ENCODE results near the gene SEMA3F.
A peak's percentile ranks its signal among the peaks of the same experiment; 100 is the strongest.

Gene SEMA3F

GRCh38 chr3:50173685-50174516 is 18.8 kb downstream of the SEMA3F start:
- DNase-seq: peak; percentile 67

GRCh38 chr3:50174517-50174895 is 19.4 kb downstream of the SEMA3F start:
- DNase-seq: no peak

GRCh38 chr3:50174947-50175524 is 19.9 kb downstream of the SEMA3F start:
- DNase-seq: no peak

- DNase-seq: no peak
Observed at GRCh38 chr3:50177346-50177745, 22.2 kb downstream of the SEMA3F start.

GRCh38 chr3:50179710-50180109 is 24.6 kb downstream of the SEMA3F start:
- DNase-seq: no peak

- no peak for DNase-seq
Observed at GRCh38 chr3:50181985-50182384, 26.9 kb downstream of the SEMA3F start.

- DNase-seq: no peak
Observed at GRCh38 chr3:50182533-50183099, 27.5 kb downstream of the SEMA3F start.

GRCh38 chr3:50183755-50184154 is 28.6 kb downstream of the SEMA3F start:
- DNase-seq: no peak

GRCh38 chr3:50184242-50184978 is 29.3 kb downstream of the SEMA3F start:
- no peak for DNase-seq

GRCh38 chr3:50185230-50185629 is 30.1 kb downstream of the SEMA3F start:
- no peak for DNase-seq

- no peak for DNase-seq
Observed at GRCh38 chr3:50186096-50186495, 31.0 kb downstream of the SEMA3F start.

GRCh38 chr3:50187750-50188149 is 32.6 kb downstream of the SEMA3F start:
- DNase-seq: no peak

GRCh38 chr3:50189274-50189673 is 34.1 kb downstream of the SEMA3F start:
- DNase-seq: peak; percentile 91

- DNase-seq: no peak
Observed at GRCh38 chr3:50189989-50190388, 34.9 kb downstream of the SEMA3F start.

- peak; percentile 53 for DNase-seq
Observed at GRCh38 chr3:50190936-50191660, 36.0 kb downstream of the SEMA3F start, which contains the start of gene GNAT1. GNAT1 (plus strand) TSS chr3:50191610; CDS start chr3:50191726, 116 bp downstream.

- DNase-seq: no peak
Observed at GRCh38 chr3:50192124-50192523, 37.0 kb downstream of the SEMA3F start.

- DNase-seq: peak; percentile 80
Observed at GRCh38 chr3:50192689-50193141, 37.6 kb downstream of the SEMA3F start.

GRCh38 chr3:50193286-50193685 is 38.2 kb downstream of the SEMA3F start:
- DNase-seq: no peak

- DNase-seq: no peak
Observed at GRCh38 chr3:50193746-50194127, 38.6 kb downstream of the SEMA3F start.

GRCh38 chr3:50194128-50194902 is 39.2 kb downstream of the SEMA3F start:
- DNase-seq: peak; percentile 78

- DNase-seq: peak; percentile 55
Observed at GRCh38 chr3:50194903-50195500, 39.9 kb downstream of the SEMA3F start.

Data from hematopoietic multipotent progenitor cell treated with erythropoietin and hydrocortisone succinate and interleukin-3 and kit ligand, for 4 days (in vitro differentiated cells).